H1 (cell line): ENCODE measurements around the gene TMEM117.

ENCODE experiments used
- CEBPB ChIP-seq: IDR thresholded peaks from 2 replicates; pipeline ENCODE4 v1.6.1; 2012; ENCODE audit warnings: low read depth, low read length
- GABPA ChIP-seq: IDR thresholded peaks from 2 replicates; pipeline ENCODE4 v1.6.1; 2011; ENCODE audit warnings: mild to moderate bottlenecking, low read length, moderate library complexity, borderline replicate concordance; ENCODE audit not compliant: insufficient read depth
- KDM1A ChIP-seq: fragments of 200-600, 300-600 bp; sonication (generic); IDR thresholded peaks from 2 replicates; pipeline ENCODE4 v1.7.1; 2016; ENCODE audit warnings: mild to moderate bottlenecking, low read length, borderline replicate concordance
- KDM5A ChIP-seq: fragments of 200-600 bp; IDR thresholded peaks from 2 replicates; pipeline ENCODE4 v1.7.1; 2012; ENCODE audit warnings: mild to moderate bottlenecking, low read length, inconsistent platforms, mixed read lengths
- POLR2AphosphoS5 ChIP-seq: IDR thresholded peaks from 2 replicates; pipeline ENCODE4 v1.6.1; 2011; ENCODE audit warnings: low read depth, low read length
- RNF2 ChIP-seq: fragments of 200-900, 300-1000 bp; sonication (generic); IDR thresholded peaks from 2 replicates; pipeline ENCODE4 v1.7.1; 2016; ENCODE audit warnings: borderline replicate concordance, low read depth, mild to moderate bottlenecking, antibody characterized with exemption, low read length; ENCODE audit not compliant: poor library complexity, severe bottlenecking; ENCODE audit errors: missing control alignments
- TAF1 ChIP-seq: IDR thresholded peaks from 2 replicates; pipeline ENCODE4 v1.6.1; 2011; ENCODE audit warnings: mild to moderate bottlenecking, low read depth, low read length
- YY1 ChIP-seq: IDR thresholded peaks from 2 replicates; pipeline ENCODE4 v1.6.1; 2011; ENCODE audit warnings: low read depth, mild to moderate bottlenecking, low read length
- TF ChIP-seq, protein P1 (sequence below), 3 experiments: IDR thresholded peaks; 1 replicate in 2 of 3; 2 replicates in 1 of 3; pipeline versions ENCODE4 v1.5.1 to v1.6.1; 2011; ENCODE audit warnings: low read length in 3 of 3, mild to moderate bottlenecking in 3 of 3, inconsistent platforms in 2 of 3, low read depth in 1 of 3, moderate library complexity in 1 of 3; ENCODE audit not compliant: insufficient read depth in 1 of 3; ENCODE audit errors: control extremely low read depth in 1 of 3
- TF ChIP-seq, protein P2 (sequence below): IDR thresholded peaks from 2 replicates; pipeline ENCODE4 v1.6.1; 2011; ENCODE audit warnings: low read depth, mild to moderate bottlenecking, low read length; ENCODE audit not compliant: insufficient read depth

DNA sequence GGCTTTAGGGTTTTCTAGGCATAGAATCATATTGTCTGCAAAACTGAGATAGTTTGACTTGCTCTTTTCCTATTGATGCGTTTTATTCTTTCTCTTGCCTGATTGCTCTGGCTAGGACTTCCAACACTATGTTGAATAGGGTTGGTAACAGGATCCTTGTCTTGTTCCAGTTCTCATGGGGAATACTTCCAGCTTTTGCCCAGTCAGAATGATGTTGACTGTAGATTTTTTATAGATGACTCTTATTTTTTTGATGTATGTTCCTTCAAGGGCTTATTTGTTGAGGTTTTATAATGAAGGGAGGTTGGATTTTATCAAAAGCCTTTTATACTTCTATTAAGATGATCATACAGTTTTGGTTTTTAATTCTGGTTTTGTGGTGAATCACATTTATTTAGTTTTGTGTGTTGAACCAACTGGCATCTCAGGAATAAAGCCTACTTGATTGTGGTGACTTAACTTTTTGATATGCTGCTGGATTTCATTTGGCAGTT, 478.2 kb downstream of the TMEM117 start:
- TF ChIP-seq, protein P1, sequence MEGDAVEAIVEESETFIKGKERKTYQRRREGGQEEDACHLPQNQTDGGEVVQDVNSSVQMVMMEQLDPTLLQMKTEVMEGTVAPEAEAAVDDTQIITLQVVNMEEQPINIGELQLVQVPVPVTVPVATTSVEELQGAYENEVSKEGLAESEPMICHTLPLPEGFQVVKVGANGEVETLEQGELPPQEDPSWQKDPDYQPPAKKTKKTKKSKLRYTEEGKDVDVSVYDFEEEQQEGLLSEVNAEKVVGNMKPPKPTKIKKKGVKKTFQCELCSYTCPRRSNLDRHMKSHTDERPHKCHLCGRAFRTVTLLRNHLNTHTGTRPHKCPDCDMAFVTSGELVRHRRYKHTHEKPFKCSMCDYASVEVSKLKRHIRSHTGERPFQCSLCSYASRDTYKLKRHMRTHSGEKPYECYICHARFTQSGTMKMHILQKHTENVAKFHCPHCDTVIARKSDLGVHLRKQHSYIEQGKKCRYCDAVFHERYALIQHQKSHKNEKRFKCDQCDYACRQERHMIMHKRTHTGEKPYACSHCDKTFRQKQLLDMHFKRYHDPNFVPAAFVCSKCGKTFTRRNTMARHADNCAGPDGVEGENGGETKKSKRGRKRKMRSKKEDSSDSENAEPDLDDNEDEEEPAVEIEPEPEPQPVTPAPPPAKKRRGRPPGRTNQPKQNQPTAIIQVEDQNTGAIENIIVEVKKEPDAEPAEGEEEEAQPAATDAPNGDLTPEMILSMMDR (IDR thresholded peaks at IDR 0.05; ENCODE audit: control extremely low read depth in 1 of 3, insufficient read depth in 1 of 3, low read depth in 1 of 3, low read length in 3 of 3), result no peak
- no peak for TF ChIP-seq YY1
- TF ChIP-seq KDM1A, result no peak
- no peak for TF ChIP-seq TAF1
- TF ChIP-seq RNF2, result no peak
- TF ChIP-seq, protein P2, sequence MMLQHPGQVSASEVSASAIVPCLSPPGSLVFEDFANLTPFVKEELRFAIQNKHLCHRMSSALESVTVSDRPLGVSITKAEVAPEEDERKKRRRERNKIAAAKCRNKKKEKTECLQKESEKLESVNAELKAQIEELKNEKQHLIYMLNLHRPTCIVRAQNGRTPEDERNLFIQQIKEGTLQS, result no peak
- TF ChIP-seq POLR2AphosphoS5, result no peak
- TF ChIP-seq CEBPB, result no peak
- TF ChIP-seq GABPA, result no peak
- TF ChIP-seq KDM5A, result no peak
